DMS114 treated with DMSO at 0.1 percent for 48 hours (cell line): ENCODE measurements around the gene RPS2.
"Not testable (repeated sequence)": the region's sequence is repeated elsewhere in the genome, so short reads cannot be mapped to it uniquely, and the experiment has no call there.

Experiments
- DNase-seq: peaks from one replicate; lab custom pipeline; 2025; ENCODE audit not compliant: unreplicated experiment; lab: John Stamatoyannopoulos, UW

Gene RPS2

GRCh38 chr16:1965396-1966001, 873 bp upstream of the RPS2 start:
- no peak for DNase-seq

- DNase-seq, result no peak
Measured at GRCh38 chr16:1963806-1964505, 670 bp downstream of the RPS2 start.

GRCh38 chr16:1962161-1963153, 2.2 kb downstream of the RPS2 start:
- not testable (repeated sequence) for DNase-seq

- DNase-seq, result no peak
Measured at GRCh38 chr16:1961651-1962067, 3.0 kb downstream of the RPS2 start.

GRCh38 chr16:1960665-1961630, 3.7 kb downstream of the RPS2 start:
- peak; percentile 66 for DNase-seq

- peak; percentile 63 for DNase-seq
Measured at GRCh38 chr16:1959269-1960039, 5.2 kb downstream of the RPS2 start, which contains the start of gene NDUFB10. Gene NDUFB10 (plus strand): TSS chr16:1959538. CDS start chr16:1959625, 87 bp downstream.

GRCh38 chr16:1958715-1959268, 5.8 kb downstream of the RPS2 start:
- DNase-seq, result no peak

GRCh38 chr16:1958143-1958491, 6.5 kb downstream of the RPS2 start:
- not testable (repeated sequence) for DNase-seq

- not testable (repeated sequence) for DNase-seq
Measured at GRCh38 chr16:1957434-1958142, 7.0 kb downstream of the RPS2 start.

- no peak for DNase-seq
Measured at GRCh38 chr16:1953734-1954133, 10.9 kb downstream of the RPS2 start.

- no peak for DNase-seq
Measured at GRCh38 chr16:1950559-1950958, 14.1 kb downstream of the RPS2 start.

GRCh38 chr16:1950047-1950446, 14.6 kb downstream of the RPS2 start:
- no peak for DNase-seq

- no peak for DNase-seq
Measured at GRCh38 chr16:1949507-1949906, 15.1 kb downstream of the RPS2 start.

- no peak for DNase-seq
Measured at GRCh38 chr16:1947369-1947670, 17.3 kb downstream of the RPS2 start.

- no peak for DNase-seq
Measured at GRCh38 chr16:1946495-1947368, 17.9 kb downstream of the RPS2 start.

GRCh38 chr16:1945559-1946391, 18.9 kb downstream of the RPS2 start:
- no peak for DNase-seq

GRCh38 chr16:1944612-1945199, 19.9 kb downstream of the RPS2 start:
- DNase-seq, result no peak
